ENCODE data around the gene GPR108. TPM values are rescaled to one million over a fixed set of nuclear protein-coding genes. Genes with fewer than 3 reads are reported as not detected.

GPR108 gene
- total and polyA plus RNA-seq, 2 of the 13 experiments (the other 11 are each of a cell fraction or from before 2014, with no cell fraction given), result 36.4 to 63.0 TPM

DNA sequence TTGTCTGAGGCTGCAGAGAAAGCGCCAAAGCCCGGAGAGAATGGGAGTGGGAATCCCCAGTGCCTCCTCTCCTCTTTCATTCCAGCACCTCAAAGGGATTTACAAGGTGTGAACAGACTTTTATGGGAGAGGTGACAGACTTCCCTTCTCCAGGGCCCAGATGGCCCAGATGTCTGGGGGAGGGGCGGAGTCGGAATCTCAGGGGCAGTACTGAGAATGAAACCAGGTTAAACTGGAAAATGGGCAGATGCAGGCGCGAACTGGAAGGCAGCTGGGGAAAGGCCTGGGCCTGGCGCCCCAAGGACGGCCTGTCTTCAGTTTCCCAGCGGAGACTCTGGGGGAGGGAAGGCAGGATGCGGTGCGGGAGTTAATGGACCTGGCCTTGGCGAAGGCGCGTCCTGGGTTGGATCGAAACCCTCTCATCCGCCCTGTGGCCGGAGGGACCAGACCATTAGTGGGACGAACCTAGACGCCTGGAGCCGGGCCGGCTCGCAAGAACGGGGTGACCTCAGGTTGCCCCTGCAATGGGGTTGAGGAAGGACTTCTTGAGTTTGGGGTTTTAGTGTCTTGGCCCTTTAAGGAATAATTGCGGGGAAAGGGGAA, 1.5 kb upstream of the GPR108 start (continued):
- TF ChIP-seq ZBTB20 (CRISPR knock-in tag; IDR thresholded peaks at IDR 0.05; ENCODE audit: borderline replicate concordance, low read depth), result no peak
- TF ChIP-seq SMAD9 (CRISPR knock-in tag; IDR thresholded peaks at IDR 0.05), result no peak
- TF ChIP-seq, protein P1, sequence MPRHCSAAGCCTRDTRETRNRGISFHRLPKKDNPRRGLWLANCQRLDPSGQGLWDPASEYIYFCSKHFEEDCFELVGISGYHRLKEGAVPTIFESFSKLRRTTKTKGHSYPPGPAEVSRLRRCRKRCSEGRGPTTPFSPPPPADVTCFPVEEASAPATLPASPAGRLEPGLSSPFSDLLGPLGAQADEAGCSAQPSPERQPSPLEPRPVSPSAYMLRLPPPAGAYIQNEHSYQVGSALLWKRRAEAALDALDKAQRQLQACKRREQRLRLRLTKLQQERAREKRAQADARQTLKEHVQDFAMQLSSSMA (CRISPR knock-in tag; IDR thresholded peaks at IDR 0.05), result no peak
- no peak for TF ChIP-seq DNMT1 (CRISPR knock-in tag; IDR thresholded peaks at IDR 0.05)
- TF ChIP-seq, protein P2, sequence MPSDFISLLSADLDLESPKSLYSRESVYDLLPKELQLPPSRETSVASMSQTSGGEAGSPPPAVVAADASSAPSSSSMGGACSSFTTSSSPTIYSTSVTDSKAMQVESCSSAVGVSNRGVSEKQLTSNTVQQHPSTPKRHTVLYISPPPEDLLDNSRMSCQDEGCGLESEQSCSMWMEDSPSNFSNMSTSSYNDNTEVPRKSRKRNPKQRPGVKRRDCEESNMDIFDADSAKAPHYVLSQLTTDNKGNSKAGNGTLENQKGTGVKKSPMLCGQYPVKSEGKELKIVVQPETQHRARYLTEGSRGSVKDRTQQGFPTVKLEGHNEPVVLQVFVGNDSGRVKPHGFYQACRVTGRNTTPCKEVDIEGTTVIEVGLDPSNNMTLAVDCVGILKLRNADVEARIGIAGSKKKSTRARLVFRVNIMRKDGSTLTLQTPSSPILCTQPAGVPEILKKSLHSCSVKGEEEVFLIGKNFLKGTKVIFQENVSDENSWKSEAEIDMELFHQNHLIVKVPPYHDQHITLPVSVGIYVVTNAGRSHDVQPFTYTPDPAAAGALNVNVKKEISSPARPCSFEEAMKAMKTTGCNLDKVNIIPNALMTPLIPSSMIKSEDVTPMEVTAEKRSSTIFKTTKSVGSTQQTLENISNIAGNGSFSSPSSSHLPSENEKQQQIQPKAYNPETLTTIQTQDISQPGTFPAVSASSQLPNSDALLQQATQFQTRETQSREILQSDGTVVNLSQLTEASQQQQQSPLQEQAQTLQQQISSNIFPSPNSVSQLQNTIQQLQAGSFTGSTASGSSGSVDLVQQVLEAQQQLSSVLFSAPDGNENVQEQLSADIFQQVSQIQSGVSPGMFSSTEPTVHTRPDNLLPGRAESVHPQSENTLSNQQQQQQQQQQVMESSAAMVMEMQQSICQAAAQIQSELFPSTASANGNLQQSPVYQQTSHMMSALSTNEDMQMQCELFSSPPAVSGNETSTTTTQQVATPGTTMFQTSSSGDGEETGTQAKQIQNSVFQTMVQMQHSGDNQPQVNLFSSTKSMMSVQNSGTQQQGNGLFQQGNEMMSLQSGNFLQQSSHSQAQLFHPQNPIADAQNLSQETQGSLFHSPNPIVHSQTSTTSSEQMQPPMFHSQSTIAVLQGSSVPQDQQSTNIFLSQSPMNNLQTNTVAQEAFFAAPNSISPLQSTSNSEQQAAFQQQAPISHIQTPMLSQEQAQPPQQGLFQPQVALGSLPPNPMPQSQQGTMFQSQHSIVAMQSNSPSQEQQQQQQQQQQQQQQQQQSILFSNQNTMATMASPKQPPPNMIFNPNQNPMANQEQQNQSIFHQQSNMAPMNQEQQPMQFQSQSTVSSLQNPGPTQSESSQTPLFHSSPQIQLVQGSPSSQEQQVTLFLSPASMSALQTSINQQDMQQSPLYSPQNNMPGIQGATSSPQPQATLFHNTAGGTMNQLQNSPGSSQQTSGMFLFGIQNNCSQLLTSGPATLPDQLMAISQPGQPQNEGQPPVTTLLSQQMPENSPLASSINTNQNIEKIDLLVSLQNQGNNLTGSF (CRISPR knock-in tag; IDR thresholded peaks at IDR 0.05), result no peak
- no peak for TF ChIP-seq ZNF83 (CRISPR knock-in tag; IDR thresholded peaks at IDR 0.05; ENCODE audit: borderline replicate concordance)
- TF ChIP-seq CHD2 (IDR thresholded peaks at IDR 0.05; ENCODE audit: low read depth, low read length), result no peak
- no peak for TF ChIP-seq MAF1 (CRISPR knock-in tag; IDR thresholded peaks at IDR 0.05; ENCODE audit: borderline replicate concordance)
- TF ChIP-seq, protein P3, sequence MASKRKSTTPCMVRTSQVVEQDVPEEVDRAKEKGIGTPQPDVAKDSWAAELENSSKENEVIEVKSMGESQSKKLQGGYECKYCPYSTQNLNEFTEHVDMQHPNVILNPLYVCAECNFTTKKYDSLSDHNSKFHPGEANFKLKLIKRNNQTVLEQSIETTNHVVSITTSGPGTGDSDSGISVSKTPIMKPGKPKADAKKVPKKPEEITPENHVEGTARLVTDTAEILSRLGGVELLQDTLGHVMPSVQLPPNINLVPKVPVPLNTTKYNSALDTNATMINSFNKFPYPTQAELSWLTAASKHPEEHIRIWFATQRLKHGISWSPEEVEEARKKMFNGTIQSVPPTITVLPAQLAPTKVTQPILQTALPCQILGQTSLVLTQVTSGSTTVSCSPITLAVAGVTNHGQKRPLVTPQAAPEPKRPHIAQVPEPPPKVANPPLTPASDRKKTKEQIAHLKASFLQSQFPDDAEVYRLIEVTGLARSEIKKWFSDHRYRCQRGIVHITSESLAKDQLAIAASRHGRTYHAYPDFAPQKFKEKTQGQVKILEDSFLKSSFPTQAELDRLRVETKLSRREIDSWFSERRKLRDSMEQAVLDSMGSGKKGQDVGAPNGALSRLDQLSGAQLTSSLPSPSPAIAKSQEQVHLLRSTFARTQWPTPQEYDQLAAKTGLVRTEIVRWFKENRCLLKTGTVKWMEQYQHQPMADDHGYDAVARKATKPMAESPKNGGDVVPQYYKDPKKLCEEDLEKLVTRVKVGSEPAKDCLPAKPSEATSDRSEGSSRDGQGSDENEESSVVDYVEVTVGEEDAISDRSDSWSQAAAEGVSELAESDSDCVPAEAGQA (IDR thresholded peaks at IDR 0.05; ENCODE audit: low read depth), result no peak
- TF ChIP-seq, protein P3 (CRISPR knock-in tag; IDR thresholded peaks at IDR 0.05; ENCODE audit: borderline replicate concordance), result no peak
- TF ChIP-seq ZNF101 (CRISPR knock-in tag; IDR thresholded peaks at IDR 0.05; ENCODE audit: borderline replicate concordance, low read depth), result no peak
- no peak for TF ChIP-seq RAD21 (CRISPR knock-in tag; IDR thresholded peaks at IDR 0.05)
- TF ChIP-seq, protein P4, sequence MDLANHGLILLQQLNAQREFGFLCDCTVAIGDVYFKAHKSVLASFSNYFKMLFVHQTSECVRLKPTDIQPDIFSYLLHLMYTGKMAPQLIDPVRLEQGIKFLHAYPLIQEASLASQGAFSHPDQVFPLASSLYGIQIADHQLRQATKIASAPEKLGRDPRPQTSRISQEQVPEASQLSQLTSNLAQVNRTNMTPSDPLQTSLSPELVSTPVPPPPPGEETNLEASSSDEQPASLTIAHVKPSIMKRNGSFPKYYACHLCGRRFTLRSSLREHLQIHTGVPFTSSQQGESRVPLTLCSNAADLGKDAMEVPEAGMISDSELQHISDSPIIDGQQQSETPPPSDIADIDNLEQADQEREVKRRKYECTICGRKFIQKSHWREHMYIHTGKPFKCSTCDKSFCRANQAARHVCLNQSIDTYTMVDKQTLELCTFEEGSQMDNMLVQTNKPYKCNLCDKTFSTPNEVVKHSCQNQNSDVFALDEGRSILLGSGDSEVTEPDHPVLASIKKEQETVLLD (CRISPR knock-in tag; IDR thresholded peaks at IDR 0.05; ENCODE audit: low read depth), result no peak
